ENCODE data around the gene DRAM1. TPM values are rescaled to one million over a fixed set of nuclear protein-coding genes. Genes with fewer than 3 reads are reported as not detected.

The DRAM1 gene
- total RNA-seq, 1 donor from 2014 or later, result 17.4 TPM

DNA sequence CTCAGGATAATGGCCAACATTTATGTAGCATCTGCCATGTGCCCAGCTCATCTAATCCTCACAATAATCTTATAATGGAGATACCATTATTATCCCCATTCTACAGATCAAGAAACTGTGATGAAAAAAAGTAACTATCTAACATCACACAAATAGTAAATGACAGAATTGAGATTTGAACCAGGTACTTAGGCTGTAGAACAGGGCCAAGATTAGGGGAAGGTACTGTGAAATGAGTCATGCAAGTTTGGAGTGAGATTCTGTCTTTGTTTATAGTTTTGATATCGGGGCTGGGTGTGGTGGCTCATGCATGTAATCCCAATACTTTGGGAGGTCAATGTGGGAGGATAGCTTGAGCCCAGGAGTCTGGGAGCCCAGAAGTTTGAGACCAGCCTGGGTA lies 45.4 kb upstream of the DRAM1 start:
- Mint-ChIP-seq H3K36me3 (no peaks in the 10 kb centered on the region), H3K4me1 (peaks cover 4% of the 10 kb centered on the region), H3K27me3 (ENCODE audit: low read depth) (no peaks in the 10 kb centered on the region), H3K4me3 (no peak overlapping the region), H3K9me3 (no peaks in the 10 kb centered on the region), H3K27ac (no peak overlapping the region)
- TF ChIP-seq, protein P1, sequence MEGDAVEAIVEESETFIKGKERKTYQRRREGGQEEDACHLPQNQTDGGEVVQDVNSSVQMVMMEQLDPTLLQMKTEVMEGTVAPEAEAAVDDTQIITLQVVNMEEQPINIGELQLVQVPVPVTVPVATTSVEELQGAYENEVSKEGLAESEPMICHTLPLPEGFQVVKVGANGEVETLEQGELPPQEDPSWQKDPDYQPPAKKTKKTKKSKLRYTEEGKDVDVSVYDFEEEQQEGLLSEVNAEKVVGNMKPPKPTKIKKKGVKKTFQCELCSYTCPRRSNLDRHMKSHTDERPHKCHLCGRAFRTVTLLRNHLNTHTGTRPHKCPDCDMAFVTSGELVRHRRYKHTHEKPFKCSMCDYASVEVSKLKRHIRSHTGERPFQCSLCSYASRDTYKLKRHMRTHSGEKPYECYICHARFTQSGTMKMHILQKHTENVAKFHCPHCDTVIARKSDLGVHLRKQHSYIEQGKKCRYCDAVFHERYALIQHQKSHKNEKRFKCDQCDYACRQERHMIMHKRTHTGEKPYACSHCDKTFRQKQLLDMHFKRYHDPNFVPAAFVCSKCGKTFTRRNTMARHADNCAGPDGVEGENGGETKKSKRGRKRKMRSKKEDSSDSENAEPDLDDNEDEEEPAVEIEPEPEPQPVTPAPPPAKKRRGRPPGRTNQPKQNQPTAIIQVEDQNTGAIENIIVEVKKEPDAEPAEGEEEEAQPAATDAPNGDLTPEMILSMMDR (IDR thresholded peaks at IDR 0.05; ENCODE audit: unreplicated experiment), result no peak
- no peak for DNase-seq (ENCODE audit: low spot score in 2 of 2, unreplicated experiment in 2 of 2)

DNA sequence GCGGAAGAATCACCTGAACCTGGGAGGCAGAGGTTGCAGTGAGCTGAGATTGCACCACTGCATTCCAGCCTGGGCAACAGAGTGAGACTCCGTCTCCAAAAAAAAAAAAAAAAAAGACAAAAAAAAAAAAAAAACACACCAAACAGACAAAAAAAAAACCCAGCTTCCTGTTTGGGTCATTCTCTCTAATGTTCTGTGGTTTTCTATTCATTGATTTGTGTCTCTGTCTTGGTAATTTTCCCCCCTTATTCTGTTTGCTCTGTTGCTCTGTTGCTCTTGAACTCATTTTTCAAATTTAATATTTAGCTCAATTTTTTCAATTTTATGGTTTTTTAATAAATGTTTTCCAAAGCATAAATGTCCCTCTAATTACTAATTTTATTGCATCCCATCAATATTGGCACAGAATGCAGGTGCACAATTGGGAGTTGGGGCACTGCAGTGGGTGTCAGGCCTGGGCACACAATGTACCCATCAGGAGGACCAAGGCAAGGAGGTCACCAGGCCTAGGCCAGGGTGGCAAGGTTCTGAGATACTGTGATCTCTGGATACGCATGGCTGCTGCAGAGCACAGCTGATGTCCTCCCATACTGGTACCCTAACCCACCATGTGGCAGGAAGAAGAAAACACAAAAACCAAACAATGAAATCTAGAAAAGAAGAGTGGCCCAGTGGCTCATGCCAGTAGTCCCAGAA lies 38.6 kb upstream of the DRAM1 start:
- Mint-ChIP-seq H3K4me3 (no peak overlapping the region), H3K9me3 (no peaks in the 10 kb centered on the region), H3K27ac (no peak overlapping the region), H3K4me1 (no peaks in the 10 kb centered on the region), H3K27me3 (ENCODE audit: low read depth) (no peaks in the 10 kb centered on the region), H3K36me3 (no peaks in the 10 kb centered on the region)
- TF ChIP-seq, protein P1 (IDR thresholded peaks at IDR 0.05; ENCODE audit: unreplicated experiment), result no peak
- DNase-seq (ENCODE audit: low spot score in 2 of 2, unreplicated experiment in 2 of 2), result no peak

DNA sequence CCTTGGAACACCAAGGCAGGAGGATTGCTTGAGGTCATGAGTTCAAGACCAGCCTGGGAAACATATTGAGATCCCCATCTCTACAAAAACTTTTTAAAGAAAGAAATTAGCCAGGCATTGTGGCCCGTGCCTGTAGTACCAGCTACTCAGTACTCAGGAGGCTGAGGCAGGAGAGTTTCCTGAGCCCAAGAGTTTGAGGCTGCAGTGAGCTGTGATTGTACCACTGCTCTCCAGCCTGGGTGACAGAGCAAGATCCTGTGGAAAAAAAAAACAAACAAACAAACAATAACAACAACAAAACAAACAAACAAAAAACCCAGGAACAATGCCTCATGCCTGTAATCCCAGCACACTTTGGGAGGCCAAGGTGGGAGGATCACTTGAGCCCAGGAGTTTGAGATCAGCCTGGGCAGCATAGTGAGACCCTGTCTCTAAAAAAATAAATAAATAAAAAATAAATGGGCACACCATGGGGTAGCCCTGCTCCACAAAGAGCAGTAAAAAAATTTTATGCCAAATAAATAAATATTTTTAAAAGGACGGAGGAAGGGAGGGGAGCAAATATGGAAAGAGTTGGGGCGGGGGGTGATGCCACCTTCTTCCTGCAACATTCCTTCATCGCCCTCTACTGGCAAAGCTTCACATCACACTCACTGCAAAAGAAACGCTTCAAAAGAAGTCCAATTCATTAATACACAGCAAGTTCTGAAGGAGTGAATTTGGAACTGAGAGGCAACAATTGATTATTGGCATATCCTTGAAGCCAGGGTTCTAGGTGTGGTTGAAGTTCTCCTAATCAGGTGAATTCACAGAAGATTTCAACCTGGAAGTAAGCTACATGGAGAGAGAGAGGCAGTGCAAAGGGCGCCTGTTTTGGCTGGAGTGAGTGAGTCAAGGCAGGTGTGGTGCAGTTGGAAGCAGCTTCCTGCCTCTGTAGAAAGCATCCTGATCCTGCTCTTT lies 37.8 kb upstream of the DRAM1 start:
- DNase-seq (ENCODE audit: low spot score in 2 of 2, unreplicated experiment in 2 of 2), result peak in 1 of 2 experiments; percentile 59
- H3K9me3 Mint-ChIP-seq, result no peaks in the 10 kb centered on the region
- TF ChIP-seq, protein P1 (IDR thresholded peaks at IDR 0.05; ENCODE audit: unreplicated experiment), result peak; percentile 76
- no peak overlapping the region for H3K4me3 Mint-ChIP-seq
- no peaks in the 10 kb centered on the region for H3K4me1 Mint-ChIP-seq
- no peak overlapping the region for H3K27ac Mint-ChIP-seq
- H3K27me3 Mint-ChIP-seq (ENCODE audit: low read depth), result no peaks in the 10 kb centered on the region
- H3K36me3 Mint-ChIP-seq, result no peaks in the 10 kb centered on the region

GRCh38 chr12:101841069-101841468 lies 36.3 kb upstream of the DRAM1 start:
- Mint-ChIP-seq H3K4me3 (no peak overlapping the region), H3K4me1 (no peaks in the 10 kb centered on the region), H3K27ac (no peak overlapping the region), H3K9me3 (no peaks in the 10 kb centered on the region), H3K36me3 (no peaks in the 10 kb centered on the region), H3K27me3 (ENCODE audit: low read depth) (no peaks in the 10 kb centered on the region)
- TF ChIP-seq, protein P1 (IDR thresholded peaks at IDR 0.05; ENCODE audit: unreplicated experiment), result no peak
- DNase-seq (ENCODE audit: low spot score in 2 of 2, unreplicated experiment in 2 of 2), result no peak

- Mint-ChIP-seq H3K9me3 (no peaks in the 10 kb centered on the region), H3K4me1 (no peaks in the 10 kb centered on the region), H3K27ac (no peak overlapping the region), H3K27me3 (ENCODE audit: low read depth) (no peaks in the 10 kb centered on the region), H3K4me3 (no peak overlapping the region), H3K36me3 (no peaks in the 10 kb centered on the region)
- TF ChIP-seq, protein P1 (IDR thresholded peaks at IDR 0.05; ENCODE audit: unreplicated experiment), result no peak
- DNase-seq (ENCODE audit: low spot score in 2 of 2, unreplicated experiment in 2 of 2), result no peak
These were observed 32.2 kb upstream of the DRAM1 start for GRCh38 chr12:101845137-101845711.
